K562 (cell line): ENCODE data around the gene SLCO6A1.

Experiments
- CEBPG ChIP-seq, 3 experiments: fragments of 200-800 bp in 1 of 3; sonication (Bioruptor generic) in 1 of 3; sonication (generic) in 1 of 3; formaldehyde crosslinking in 1 of 3; IDR thresholded peaks in 2 of 3; conservative IDR thresholded peaks in 1 of 3; 2 replicates each; pipeline versions ENCODE4 v1.6.1 to v1.8.0; 2016 to 2022; ENCODE audit warnings: missing compliant biosample characterization in 2 of 3, missing genetic modification characterization in 2 of 3, mild to moderate bottlenecking in 1 of 3, missing genetic modification reagents in 1 of 3
- GABPA ChIP-seq: fragments of 200-800 bp; sonication (Bioruptor generic); conservative IDR thresholded peaks from 2 replicates; pipeline ENCODE4 v1.6.1; 2016; ENCODE audit warnings: low read depth, missing genetic modification characterization, missing compliant biosample characterization
- HDAC3 ChIP-seq: fragments of 450-650 bp; IDR thresholded peaks from 2 replicates; pipeline ENCODE4 v1.6.1; 2018; ENCODE audit warnings: borderline replicate concordance, mild to moderate bottlenecking, moderate library complexity; ENCODE audit not compliant: partially characterized antibody
- KDM1A ChIP-seq, 2 experiments: fragments of 450-650 bp; IDR thresholded peaks; 2 replicates each; pipeline ENCODE4 v1.6.1; 2016; ENCODE audit warnings: mild to moderate bottlenecking in 2 of 2
- PHF8 ChIP-seq: fragments of 200-600 bp; sonication (generic); IDR thresholded peaks from 2 replicates; pipeline ENCODE4 v1.6.1; 2012; ENCODE audit warnings: mixed run types, mild to moderate bottlenecking, inconsistent platforms, low read length, moderate library complexity, borderline replicate concordance
- RAD21 ChIP-seq, 2 experiments: fragments of 250-450 bp in 1 of 2; fragments of 450-650 bp in 1 of 2; sonication (Bioruptor Pico) in 1 of 2; formaldehyde crosslinking in 1 of 2; IDR thresholded peaks in 1 of 2; conservative IDR thresholded peaks in 1 of 2; 2 replicates each; pipeline versions ENCODE4 v1.4.0 to v1.8.0; 2020 to 2022; ENCODE audit warnings: mild to moderate bottlenecking in 2 of 2, moderate library complexity in 1 of 2
- YY1 ChIP-seq, 3 experiments: IDR thresholded peaks; 2 replicates each; pipeline ENCODE4 v1.6.1; 2011; ENCODE audit warnings: low read length in 2 of 3, mild to moderate bottlenecking in 2 of 3, moderate library complexity in 2 of 3, borderline replicate concordance in 1 of 3, control low read depth in 1 of 3, low read depth in 1 of 3; ENCODE audit not compliant: insufficient read depth in 3 of 3, insufficient replicate concordance in 2 of 3, control insufficient read depth in 1 of 3, insufficient read length in 1 of 3; ENCODE audit errors: extremely low read depth in 1 of 3
- ZNF445 ChIP-seq: fragments of 250-450 bp; sonication (Bioruptor Pico); IDR thresholded peaks from 2 replicates; pipeline ENCODE4 v1.4.0; 2020; ENCODE audit warnings: low read depth, mild to moderate bottlenecking, moderate library complexity
- ZNF644 ChIP-seq: fragments of 200-800 bp; sonication (Bioruptor generic); IDR thresholded peaks from 2 replicates; pipeline ENCODE4 v1.6.1; 2016; ENCODE audit warnings: low read depth, missing genetic modification characterization, missing compliant biosample characterization
- ZNF668 ChIP-seq: fragments of 250-450 bp; sonication (Bioruptor Pico); IDR thresholded peaks from 2 replicates; pipeline ENCODE4 v1.8.0; 2022; ENCODE audit warnings: mild to moderate bottlenecking, inconsistent platforms
- TF ChIP-seq, protein P1 (sequence below), 2 experiments: IDR thresholded peaks; 2 replicates each; pipeline ENCODE4 v1.6.1; 2012; ENCODE audit warnings: improper control_type of control experiment in 2 of 2, low read depth in 2 of 2, low read length in 2 of 2, borderline replicate concordance in 1 of 2
- TF ChIP-seq, protein P2 (sequence below), 3 experiments: IDR thresholded peaks in 2 of 3; conservative IDR thresholded peaks in 1 of 3; 2 replicates each; pipeline ENCODE4 v1.5.1; 2011 to 2012; ENCODE audit warnings: low read length in 3 of 3, mild to moderate bottlenecking in 3 of 3, control low read depth in 2 of 3, improper control_type of control experiment in 1 of 3, inconsistent platforms in 1 of 3, low read depth in 1 of 3, mixed read lengths in 1 of 3, moderate library complexity in 1 of 3; ENCODE audit not compliant: insufficient read depth in 2 of 3
- TF ChIP-seq, protein P3 (sequence below): IDR thresholded peaks from 2 replicates; pipeline ENCODE4 v1.6.1; 2014; ENCODE audit warnings: antibody characterized with exemption
- TF ChIP-seq, protein P4 (sequence below): sonication (generic); formaldehyde crosslinking; IDR thresholded peaks from 2 replicates; pipeline ENCODE4 v1.5.0; 2020; ENCODE audit warnings: missing genetic modification reagents

DNA sequence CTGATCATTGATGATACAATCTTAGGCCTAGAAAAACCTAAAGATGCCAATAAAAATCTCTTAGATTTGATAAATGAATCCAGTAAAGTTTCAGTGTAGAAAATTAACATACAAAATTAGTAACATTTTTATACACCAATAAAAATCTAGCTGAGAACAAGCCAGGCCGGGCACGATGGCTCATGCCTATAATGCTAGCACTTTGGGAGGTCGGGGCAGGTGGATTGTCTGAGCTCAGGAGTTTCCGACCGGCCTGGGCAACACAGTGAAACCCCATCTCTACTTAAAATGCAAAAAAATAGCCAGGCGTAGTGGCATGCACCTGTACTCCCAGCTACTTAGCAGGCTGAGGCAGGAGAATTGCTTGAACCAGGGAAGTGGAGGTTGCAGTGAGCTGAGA, 84.4 kb downstream of the SLCO6A1 start:
- TF ChIP-seq, protein P1, sequence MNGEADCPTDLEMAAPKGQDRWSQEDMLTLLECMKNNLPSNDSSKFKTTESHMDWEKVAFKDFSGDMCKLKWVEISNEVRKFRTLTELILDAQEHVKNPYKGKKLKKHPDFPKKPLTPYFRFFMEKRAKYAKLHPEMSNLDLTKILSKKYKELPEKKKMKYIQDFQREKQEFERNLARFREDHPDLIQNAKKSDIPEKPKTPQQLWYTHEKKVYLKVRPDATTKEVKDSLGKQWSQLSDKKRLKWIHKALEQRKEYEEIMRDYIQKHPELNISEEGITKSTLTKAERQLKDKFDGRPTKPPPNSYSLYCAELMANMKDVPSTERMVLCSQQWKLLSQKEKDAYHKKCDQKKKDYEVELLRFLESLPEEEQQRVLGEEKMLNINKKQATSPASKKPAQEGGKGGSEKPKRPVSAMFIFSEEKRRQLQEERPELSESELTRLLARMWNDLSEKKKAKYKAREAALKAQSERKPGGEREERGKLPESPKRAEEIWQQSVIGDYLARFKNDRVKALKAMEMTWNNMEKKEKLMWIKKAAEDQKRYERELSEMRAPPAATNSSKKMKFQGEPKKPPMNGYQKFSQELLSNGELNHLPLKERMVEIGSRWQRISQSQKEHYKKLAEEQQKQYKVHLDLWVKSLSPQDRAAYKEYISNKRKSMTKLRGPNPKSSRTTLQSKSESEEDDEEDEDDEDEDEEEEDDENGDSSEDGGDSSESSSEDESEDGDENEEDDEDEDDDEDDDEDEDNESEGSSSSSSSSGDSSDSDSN (IDR thresholded peaks at IDR 0.05; ENCODE audit: borderline replicate concordance in 1 of 2, low read depth in 2 of 2, low read length in 2 of 2): no peak
- TF ChIP-seq KDM1A (IDR thresholded peaks at IDR 0.05) (no peak), HDAC3 (no peak), ZNF644 (tag) (no peak), RAD21 (CRISPR knock-in tag; conservative IDR thresholded peaks at IDR 0.05 in 1 of 2, IDR thresholded peaks at IDR 0.05 in 1 of 2) (no peak), YY1 (IDR thresholded peaks at IDR 0.05; ENCODE audit: borderline replicate concordance in 1 of 3, control insufficient read depth in 1 of 3, extremely low read depth in 1 of 3, insufficient read depth in 3 of 3, insufficient read length in 1 of 3, insufficient replicate concordance in 2 of 3, low read depth in 1 of 3, low read length in 2 of 3) (no peak), GABPA (tag) (no peak), CEBPG (CRISPR knock-in tag; IDR thresholded peaks at IDR 0.05) (no peak), CEBPG (tag; conservative IDR thresholded peaks at IDR 0.05 in 1 of 2, IDR thresholded peaks at IDR 0.05 in 1 of 2) (no peak), PHF8 (no peak), ZNF445 (CRISPR knock-in tag) (no peak), ZNF668 (CRISPR knock-in tag) (no peak)
- TF ChIP-seq, protein P2, sequence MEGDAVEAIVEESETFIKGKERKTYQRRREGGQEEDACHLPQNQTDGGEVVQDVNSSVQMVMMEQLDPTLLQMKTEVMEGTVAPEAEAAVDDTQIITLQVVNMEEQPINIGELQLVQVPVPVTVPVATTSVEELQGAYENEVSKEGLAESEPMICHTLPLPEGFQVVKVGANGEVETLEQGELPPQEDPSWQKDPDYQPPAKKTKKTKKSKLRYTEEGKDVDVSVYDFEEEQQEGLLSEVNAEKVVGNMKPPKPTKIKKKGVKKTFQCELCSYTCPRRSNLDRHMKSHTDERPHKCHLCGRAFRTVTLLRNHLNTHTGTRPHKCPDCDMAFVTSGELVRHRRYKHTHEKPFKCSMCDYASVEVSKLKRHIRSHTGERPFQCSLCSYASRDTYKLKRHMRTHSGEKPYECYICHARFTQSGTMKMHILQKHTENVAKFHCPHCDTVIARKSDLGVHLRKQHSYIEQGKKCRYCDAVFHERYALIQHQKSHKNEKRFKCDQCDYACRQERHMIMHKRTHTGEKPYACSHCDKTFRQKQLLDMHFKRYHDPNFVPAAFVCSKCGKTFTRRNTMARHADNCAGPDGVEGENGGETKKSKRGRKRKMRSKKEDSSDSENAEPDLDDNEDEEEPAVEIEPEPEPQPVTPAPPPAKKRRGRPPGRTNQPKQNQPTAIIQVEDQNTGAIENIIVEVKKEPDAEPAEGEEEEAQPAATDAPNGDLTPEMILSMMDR (IDR thresholded peaks at IDR 0.05 in 2 of 3, conservative IDR thresholded peaks at IDR 0.05 in 1 of 3; ENCODE audit: insufficient read depth in 2 of 3, low read depth in 1 of 3, low read length in 3 of 3): no peak
- TF ChIP-seq, protein P3, sequence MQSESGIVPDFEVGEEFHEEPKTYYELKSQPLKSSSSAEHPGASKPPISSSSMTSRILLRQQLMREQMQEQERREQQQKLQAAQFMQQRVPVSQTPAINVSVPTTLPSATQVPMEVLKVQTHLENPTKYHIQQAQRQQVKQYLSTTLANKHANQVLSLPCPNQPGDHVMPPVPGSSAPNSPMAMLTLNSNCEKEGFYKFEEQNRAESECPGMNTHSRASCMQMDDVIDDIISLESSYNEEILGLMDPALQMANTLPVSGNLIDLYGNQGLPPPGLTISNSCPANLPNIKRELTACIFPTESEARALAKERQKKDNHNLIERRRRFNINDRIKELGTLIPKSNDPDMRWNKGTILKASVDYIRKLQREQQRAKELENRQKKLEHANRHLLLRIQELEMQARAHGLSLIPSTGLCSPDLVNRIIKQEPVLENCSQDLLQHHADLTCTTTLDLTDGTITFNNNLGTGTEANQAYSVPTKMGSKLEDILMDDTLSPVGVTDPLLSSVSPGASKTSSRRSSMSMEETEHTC: no peak
- TF ChIP-seq, protein P4, sequence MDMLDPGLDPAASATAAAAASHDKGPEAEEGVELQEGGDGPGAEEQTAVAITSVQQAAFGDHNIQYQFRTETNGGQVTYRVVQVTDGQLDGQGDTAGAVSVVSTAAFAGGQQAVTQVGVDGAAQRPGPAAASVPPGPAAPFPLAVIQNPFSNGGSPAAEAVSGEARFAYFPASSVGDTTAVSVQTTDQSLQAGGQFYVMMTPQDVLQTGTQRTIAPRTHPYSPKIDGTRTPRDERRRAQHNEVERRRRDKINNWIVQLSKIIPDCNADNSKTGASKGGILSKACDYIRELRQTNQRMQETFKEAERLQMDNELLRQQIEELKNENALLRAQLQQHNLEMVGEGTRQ: no peak
